ENCODE data around the gene FUBP3.
"Not testable (repeated sequence)": the region's sequence is repeated elsewhere in the genome, so short reads cannot be mapped to it uniquely, and the experiment has no call there.

The FUBP3 gene

GRCh38 chr9:130556396-130557076 is 22.8 kb upstream of the FUBP3 start:
- no peak for DNase-seq (ENCODE audit: extremely low read depth in 1 of 2, low read depth in 1 of 2)

- DNase-seq (ENCODE audit: extremely low read depth in 1 of 2, low read depth in 1 of 2): no peak
Measured at GRCh38 chr9:130557077-130557468, 22.3 kb upstream of the FUBP3 start.

- DNase-seq (ENCODE audit: extremely low read depth in 1 of 2, low read depth in 1 of 2): no peak
Measured at GRCh38 chr9:130561056-130561455, 18.3 kb upstream of the FUBP3 start.

- not testable (repeated sequence) for DNase-seq (ENCODE audit: extremely low read depth in 1 of 2, low read depth in 1 of 2)
Measured at GRCh38 chr9:130562525-130562924, 16.9 kb upstream of the FUBP3 start.

GRCh38 chr9:130563797-130564196 is 15.6 kb upstream of the FUBP3 start:
- DNase-seq (ENCODE audit: extremely low read depth in 1 of 2, low read depth in 1 of 2): no peak

- DNase-seq (ENCODE audit: extremely low read depth in 1 of 2, low read depth in 1 of 2): no peak
Measured at GRCh38 chr9:130565792-130566191, 13.6 kb upstream of the FUBP3 start.

GRCh38 chr9:130570208-130570607 is 9.2 kb upstream of the FUBP3 start:
- no peak for DNase-seq (ENCODE audit: extremely low read depth in 1 of 2, low read depth in 1 of 2)

GRCh38 chr9:130575514-130575913 is 3.9 kb upstream of the FUBP3 start:
- DNase-seq (ENCODE audit: extremely low read depth in 1 of 2, low read depth in 1 of 2): no peak

GRCh38 chr9:130576176-130576575 is 3.2 kb upstream of the FUBP3 start:
- DNase-seq (ENCODE audit: extremely low read depth in 1 of 2, low read depth in 1 of 2): no peak

- DNase-seq (ENCODE audit: extremely low read depth in 1 of 2, low read depth in 1 of 2): no peak
Measured at GRCh38 chr9:130579738-130580463, 524 bp downstream of the FUBP3 start.

GRCh38 chr9:130581766-130582165 is 2.4 kb downstream of the FUBP3 start:
- DNase-seq (ENCODE audit: extremely low read depth in 1 of 2, low read depth in 1 of 2): no peak

- no peak for DNase-seq (ENCODE audit: extremely low read depth in 1 of 2, low read depth in 1 of 2)
Measured at GRCh38 chr9:130583271-130583670, 3.9 kb downstream of the FUBP3 start.

GRCh38 chr9:130587921-130588320 is 8.5 kb downstream of the FUBP3 start:
- no peak for DNase-seq (ENCODE audit: extremely low read depth in 1 of 2, low read depth in 1 of 2)

GRCh38 chr9:130588416-130588815 is 9.0 kb downstream of the FUBP3 start:
- no peak for DNase-seq (ENCODE audit: extremely low read depth in 1 of 2, low read depth in 1 of 2)

- no peak for DNase-seq (ENCODE audit: extremely low read depth in 1 of 2, low read depth in 1 of 2)
Measured at GRCh38 chr9:130589754-130590153, 10.4 kb downstream of the FUBP3 start.

- no peak for DNase-seq (ENCODE audit: extremely low read depth in 1 of 2, low read depth in 1 of 2)
Measured at GRCh38 chr9:130590305-130590704, 10.9 kb downstream of the FUBP3 start.

- no peak for DNase-seq (ENCODE audit: extremely low read depth in 1 of 2, low read depth in 1 of 2)
Measured at GRCh38 chr9:130593020-130593419, 13.6 kb downstream of the FUBP3 start.

- no peak for DNase-seq (ENCODE audit: extremely low read depth in 1 of 2, low read depth in 1 of 2)
Measured at GRCh38 chr9:130597228-130597627, 17.9 kb downstream of the FUBP3 start.

GRCh38 chr9:130598188-130598587 is 18.8 kb downstream of the FUBP3 start:
- no peak for DNase-seq (ENCODE audit: extremely low read depth in 1 of 2, low read depth in 1 of 2)

GRCh38 chr9:130599625-130600024 is 20.2 kb downstream of the FUBP3 start:
- DNase-seq (ENCODE audit: extremely low read depth in 1 of 2, low read depth in 1 of 2): no peak

- DNase-seq (ENCODE audit: extremely low read depth in 1 of 2, low read depth in 1 of 2): no peak
Measured at GRCh38 chr9:130601100-130601499, 21.7 kb downstream of the FUBP3 start.

GRCh38 chr9:130604295-130604694 is 24.9 kb downstream of the FUBP3 start:
- no peak for DNase-seq (ENCODE audit: extremely low read depth in 1 of 2, low read depth in 1 of 2)

All from stimulated activated CD8-positive, alpha-beta memory T cell treated with anti-CD3 and anti-CD28 coated beads, Interleukin-7, amount 100 ng/mL, for 48 hours (primary cell).